Thyroid gland (tissue), 4 donors: ENCODE data around the gene CD2AP. TPM values are rescaled to one million over a fixed set of nuclear protein-coding genes. Genes with fewer than 3 reads are reported as not detected.

Experiments used
- DNase-seq, 2 donors: peaks; one replicate each; pipeline ENCODE4 v3.0.0-alpha.2; 2019
- H3K27ac ChIP-seq, 3 donors: fragments of 200-600 bp; sonication (generic); 1 replicate in 2 of 3; 2 replicates in 1 of 3; pipeline ENCODE4 v1.5.1; 2016 to 2019; ENCODE audit warnings: mild to moderate bottlenecking in 1 of 3, moderate library complexity in 1 of 3
- H3K27me3 ChIP-seq: fragments of 200-600 bp; sonication (generic); one replicate; pipeline ENCODE4 v1.5.1; 2019
- H3K36me3 ChIP-seq, 2 donors: fragments of 200-600 bp; sonication (generic); one replicate each; pipeline ENCODE4 v1.5.1; 2016 to 2019
- H3K4me1 ChIP-seq, 2 donors: fragments of 200-600 bp; sonication (generic); one replicate each; pipeline ENCODE4 v1.5.1; 2017 to 2019
- H3K4me3 ChIP-seq, 3 donors: fragments of 200-600 bp; sonication (generic); replicated peaks in 1 of 3; 1 replicate in 2 of 3; 2 replicates in 1 of 3; pipeline ENCODE4 v1.5.1; 2016; ENCODE audit warnings: mild to moderate bottlenecking in 1 of 3
- H3K9me3 ChIP-seq: fragments of 200-600 bp; sonication (generic); one replicate; pipeline ENCODE4 v1.5.1; 2017
- CTCF ChIP-seq, 6 experiments: fragments of 200-600 bp in 3 of 6; fragments of 450-650 bp in 3 of 6; sonication (generic) in 3 of 6; IDR thresholded peaks; one replicate each; pipeline ENCODE4 v1.5.1; 2016 to 2019; ENCODE audit warnings: antibody characterized with exemption in 6 of 6, mild to moderate bottlenecking in 2 of 6, inconsistent platforms in 1 of 6, moderate library complexity in 1 of 6
- POLR2A ChIP-seq, 2 donors: fragments of 450-650 bp; IDR thresholded peaks; one replicate each; pipeline ENCODE4 v1.6.1; 2017; ENCODE audit warnings: antibody characterized with exemption in 2 of 2, mild to moderate bottlenecking in 2 of 2, moderate library complexity in 1 of 2
- WGBS, 2 donors: methylation state at CpG; one replicate each; pipeline ENCODE4 v1.1.5; 2017; 5-methylcytosine and 5-hydroxymethylcytosine counted together
- intact Hi-C: fragments of 100-400 bp; cut with DNase I; formaldehyde crosslinking; loops from one replicate; pipeline ENCODE4 v1.15.1; 2023
- total RNA-seq, 4 donors: library from RNA; depleted of rRNA; stranded (reverse); fragments of >200 nt; gene quantifications; one replicate each; pipeline ENCODE4 v1.2.3, GENCODE V29; 2016

CD2AP gene
- total RNA-seq, 4 donors from 2014 or later = 27.9 to 48.2 (median 33.0) TPM

- TF ChIP-seq POLR2A (IDR thresholded peaks at IDR 0.05) (no peak), CTCF (IDR thresholded peaks at IDR 0.05) (no peak)
- H3K9me3 ChIP-seq = no peaks in the 10 kb centered on the region
- no peak overlapping the region for H3K4me3 ChIP-seq
- no peaks in the 10 kb centered on the region for H3K4me1 ChIP-seq
- no peaks in the 10 kb centered on the region for H3K36me3 ChIP-seq
- WGBS, 2 donors = 53 to 61% methylated on average over 3 of the region's 3 CpGs
- no peak for DNase-seq
- intact Hi-C loops = no loop called here
- no peak overlapping the region for H3K27ac ChIP-seq
- no peaks in the 10 kb centered on the region for H3K27me3 ChIP-seq
Observed at GRCh38 chr6:47446669-47447330, 30.8 kb upstream of the CD2AP start.

GRCh38 chr6:47447722-47448121 is 29.9 kb upstream of the CD2AP start:
- intact Hi-C loops = no loop called here
- 87 to 93% methylated on average over 1 of the region's 1 CpG for WGBS, 2 donors
- no peak overlapping the region for H3K4me3 ChIP-seq

GRCh38 chr6:47451162-47451561 is 26.4 kb upstream of the CD2AP start:
- Histone ChIP-seq H3K27me3 (no peaks in the 10 kb centered on the region), H3K27ac (no peak overlapping the region), H3K4me1 (no peaks in the 10 kb centered on the region), H3K4me3 (no peak overlapping the region), H3K36me3 (no peaks in the 10 kb centered on the region), H3K9me3 (no peaks in the 10 kb centered on the region)
- intact Hi-C loops = no loop called here
- no peak for TF ChIP-seq POLR2A (IDR thresholded peaks at IDR 0.05)
- no peak for TF ChIP-seq CTCF (IDR thresholded peaks at IDR 0.05)
- no peak for DNase-seq
- 86 to 90% methylated on average over 2 of the region's 2 CpGs for WGBS, 2 donors

More at GRCh38 chr6:47447722-47448121, 29.9 kb upstream of the CD2AP start:
- Histone ChIP-seq H3K9me3 (no peaks in the 10 kb centered on the region), H3K36me3 (no peaks in the 10 kb centered on the region), H3K27me3 (no peaks in the 10 kb centered on the region), H3K27ac (no peak overlapping the region), H3K4me1 (no peaks in the 10 kb centered on the region)
- DNase-seq = no peak
- TF ChIP-seq CTCF (IDR thresholded peaks at IDR 0.05) (no peak), POLR2A (IDR thresholded peaks at IDR 0.05) (no peak)

GRCh38 chr6:47452899-47453298 is 24.7 kb upstream of the CD2AP start:
- Histone ChIP-seq H3K9me3 (no peaks in the 10 kb centered on the region), H3K36me3 (no peaks in the 10 kb centered on the region), H3K27ac (no peak overlapping the region), H3K4me1 (no peaks in the 10 kb centered on the region), H3K4me3 (no peak overlapping the region), H3K27me3 (no peaks in the 10 kb centered on the region)
- intact Hi-C loops = no loop called here
- no peak for TF ChIP-seq CTCF (IDR thresholded peaks at IDR 0.05)
- TF ChIP-seq POLR2A (IDR thresholded peaks at IDR 0.05) = no peak
- DNase-seq = no peak
- WGBS, 2 donors = 90 to 93% methylated on average over 2 of the region's 2 CpGs

GRCh38 chr6:47453372-47453936 is 24.1 kb upstream of the CD2AP start:
- H3K36me3 ChIP-seq = no peaks in the 10 kb centered on the region
- H3K4me1 ChIP-seq = no peaks in the 10 kb centered on the region
- no peak overlapping the region for H3K4me3 ChIP-seq
- no peak overlapping the region for H3K27ac ChIP-seq
- no peaks in the 10 kb centered on the region for H3K9me3 ChIP-seq
- intact Hi-C loops = no loop called here
- TF ChIP-seq POLR2A (IDR thresholded peaks at IDR 0.05) = no peak
- TF ChIP-seq CTCF (IDR thresholded peaks at IDR 0.05) = no peak
- WGBS, 2 donors = 92 to 98% methylated on average over 4 of the region's 4 CpGs
- no peaks in the 10 kb centered on the region for H3K27me3 ChIP-seq
- DNase-seq = no peak
